GM21526 (cell line): ENCODE data around the gene DRD2.

Experiments
- ATAC-seq: cut with Tn5 transposase; IDR thresholded peaks from one replicate; pipeline ENCODE4 v1.9.1; 2021; ENCODE audit warnings: moderate library complexity; ENCODE audit not compliant: unreplicated experiment, low FRiP score

Gene DRD2

DNA sequence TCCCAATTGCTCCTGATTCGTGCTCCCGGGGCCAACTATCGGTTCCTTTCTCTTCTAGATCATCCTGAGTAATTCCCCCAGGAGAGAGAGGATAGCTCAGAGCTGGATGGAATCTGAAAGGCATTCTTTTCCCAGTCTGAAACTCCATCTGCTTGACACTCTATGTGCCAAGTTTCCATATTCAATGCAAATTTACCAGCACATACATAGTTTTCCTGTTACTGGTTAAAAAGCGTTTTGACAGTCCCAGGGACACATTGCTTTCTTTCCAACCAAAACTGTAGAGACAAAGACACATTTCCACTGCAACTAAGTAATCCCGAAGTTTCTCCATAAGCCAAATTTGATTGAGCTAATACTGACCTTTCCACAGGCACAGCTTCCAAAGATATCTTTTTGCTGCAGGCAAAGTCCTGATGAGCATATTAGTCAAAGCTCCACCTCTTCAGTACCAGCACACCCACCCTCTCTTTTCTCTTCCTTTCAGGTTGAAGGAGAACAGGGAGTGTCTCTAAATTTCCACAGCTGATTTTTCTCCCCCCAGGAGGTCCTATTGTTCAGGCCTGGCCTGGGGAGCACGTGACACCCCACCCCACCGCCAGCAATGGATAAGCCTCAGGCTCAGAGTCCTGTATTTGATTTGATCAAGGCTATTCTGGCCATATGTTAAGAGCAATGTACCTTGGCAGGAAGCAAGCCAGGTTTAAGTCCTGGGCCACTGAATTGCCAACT, 97.4 kb downstream of the DRD2 start:
- ATAC-seq = no peak

DNA sequence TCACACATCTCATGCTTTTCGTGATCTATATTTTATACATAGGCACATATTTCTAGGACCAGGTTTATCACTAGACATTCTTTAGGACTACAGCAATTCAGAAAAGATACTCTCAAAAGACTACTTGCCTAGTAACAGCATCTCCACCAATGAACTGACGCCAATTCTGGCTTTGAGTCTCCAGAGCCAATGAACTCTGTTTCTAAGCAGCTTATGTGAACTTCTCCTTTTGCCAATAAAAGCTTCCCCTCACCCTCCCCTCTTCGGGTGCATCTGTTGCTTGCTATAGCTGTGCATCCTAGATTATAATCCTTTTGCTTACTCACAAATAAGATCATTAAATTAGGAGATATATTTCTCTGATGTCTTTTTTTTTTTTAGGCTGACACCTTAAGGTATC, 99.0 kb downstream of the DRD2 start:
- no peak for ATAC-seq

DNA sequence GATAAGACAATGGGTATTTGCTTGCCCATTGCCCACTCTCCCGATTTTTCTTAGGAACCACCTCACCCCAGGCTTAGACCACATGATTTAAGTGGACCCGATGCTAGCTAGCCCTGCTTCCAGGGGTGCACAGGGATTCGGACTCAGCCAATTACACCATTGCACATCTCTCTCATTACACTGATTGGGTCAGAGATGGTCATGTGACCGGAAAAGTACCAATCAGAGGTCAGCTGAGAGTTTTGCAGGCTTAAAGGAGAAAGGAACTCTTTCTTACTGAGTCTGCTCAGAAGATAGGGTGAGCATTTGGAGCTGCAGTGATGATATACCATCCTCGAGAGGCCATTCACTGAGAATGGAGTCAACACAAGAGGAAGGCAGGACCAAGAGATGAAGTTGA, 99.8 kb downstream of the DRD2 start:
- no peak for ATAC-seq

DNA sequence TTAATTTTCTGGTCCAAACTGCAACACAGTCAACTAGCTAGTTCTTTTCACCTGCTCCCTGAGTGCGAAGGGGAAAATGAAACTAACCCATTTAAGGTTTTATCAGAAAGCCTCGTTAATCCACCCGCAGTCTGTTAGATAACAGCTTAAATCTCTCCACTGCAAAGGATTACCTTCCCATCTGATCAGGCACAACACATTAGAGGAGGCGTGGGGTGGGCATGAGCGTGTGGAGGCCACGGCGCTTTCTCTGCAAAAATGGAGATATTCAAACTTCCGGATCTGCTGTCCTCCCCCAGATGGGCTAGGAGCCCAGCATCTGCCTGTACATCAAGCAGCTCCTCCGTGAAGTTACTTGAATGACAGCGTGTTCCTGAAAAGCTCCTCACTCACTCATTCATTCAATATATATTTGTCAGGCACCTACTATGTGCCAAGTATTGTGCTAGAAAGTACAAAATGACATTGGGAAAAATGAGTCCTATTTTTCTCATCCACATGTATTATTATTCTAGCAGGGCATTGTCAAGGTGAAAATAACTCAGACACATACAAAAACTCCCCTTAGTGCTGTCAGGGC, 101.1 kb downstream of the DRD2 start:
- no peak for ATAC-seq

- ATAC-seq = no peak
Observed at GRCh38 chr11:113373306-113373705, 101.9 kb downstream of the DRD2 start.

DNA sequence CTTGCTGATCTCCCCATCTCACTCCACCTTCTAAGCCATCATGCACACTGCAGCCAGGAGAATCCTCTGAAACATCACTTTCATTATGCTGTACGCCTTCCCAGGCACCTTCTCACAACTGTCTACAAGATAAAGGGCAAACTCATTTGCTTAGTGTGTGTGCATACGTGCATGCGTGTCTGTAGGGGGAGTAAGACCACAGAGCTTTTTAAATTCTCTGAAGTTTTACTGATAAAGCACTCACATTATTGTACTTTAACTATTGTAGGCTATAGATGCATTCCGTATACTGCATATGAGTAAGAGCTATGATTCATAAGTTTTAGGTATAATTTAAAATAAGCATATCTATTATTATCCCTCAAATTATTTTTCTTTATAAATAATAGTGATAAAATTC, 102.9 kb downstream of the DRD2 start:
- no peak for ATAC-seq

GRCh38 chr11:113370634-113371033, 104.6 kb downstream of the DRD2 start:
- no peak for ATAC-seq

- ATAC-seq = no peak
Observed at GRCh38 chr11:113369411-113369810, 105.8 kb downstream of the DRD2 start.

GRCh38 chr11:113365895-113366294, 109.3 kb downstream of the DRD2 start:
- no peak for ATAC-seq

GRCh38 chr11:113363996-113364641, 111.1 kb downstream of the DRD2 start:
- no peak for ATAC-seq

DNA sequence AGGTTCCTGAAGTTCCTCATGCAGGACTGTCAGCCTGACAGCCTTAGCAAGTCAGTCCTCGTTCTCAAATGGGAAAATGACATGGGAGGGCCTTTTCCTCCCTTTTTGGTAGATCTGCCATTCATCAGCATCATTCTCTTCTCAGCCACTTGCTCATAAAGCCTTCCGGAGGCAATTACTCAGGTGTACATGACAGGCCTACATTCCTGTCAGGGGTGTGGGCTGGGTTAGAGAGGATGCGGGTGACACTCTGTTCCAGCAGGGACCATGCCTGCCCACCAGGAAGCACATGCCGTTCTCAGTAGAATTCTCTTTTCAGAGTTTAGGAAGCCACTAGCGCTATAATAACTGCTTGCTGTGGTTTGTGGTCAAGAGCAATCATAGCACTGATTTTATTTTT, 111.8 kb downstream of the DRD2 start:
- ATAC-seq = no peak
